ENCODE measurements around the gene CLCNKB.
"Not testable (repeated sequence)": the region's sequence is repeated elsewhere in the genome, so short reads cannot be mapped to it uniquely, and the experiment has no call there.

CLCNKB gene

GRCh38 chr1:16015960-16016901 lies 27.4 kb upstream of the CLCNKB start:
- DNase-seq = no peak

GRCh38 chr1:16017076-16017460 lies 26.5 kb upstream of the CLCNKB start:
- DNase-seq = no peak

GRCh38 chr1:16017461-16018303 lies 25.9 kb upstream of the CLCNKB start, which contains the start of gene HSPB7:
TSS of gene HSPB7 (minus strand) at chr1:16018043. CDS start at chr1:16017963, 80 bp downstream.
- no peak for DNase-seq

- no peak for DNase-seq
Observed at GRCh38 chr1:16018308-16018707, 25.3 kb upstream of the CLCNKB start.

- no peak for DNase-seq
Observed at GRCh38 chr1:16018749-16019643, 24.6 kb upstream of the CLCNKB start.

GRCh38 chr1:16019644-16020277 lies 23.8 kb upstream of the CLCNKB start:
- DNase-seq = no peak

GRCh38 chr1:16020325-16020724 lies 23.3 kb upstream of the CLCNKB start:
- no peak for DNase-seq

- not testable (repeated sequence) for DNase-seq
Observed at GRCh38 chr1:16020878-16021277, 22.7 kb upstream of the CLCNKB start.

GRCh38 chr1:16021681-16022080 lies 21.9 kb upstream of the CLCNKB start, which contains the start of gene CLCNKA:
TSS of gene CLCNKA (plus strand) at chr1:16022036. CDS start at chr1:16022620, 584 bp downstream.
- DNase-seq = no peak

GRCh38 chr1:16022393-16022792 lies 21.2 kb upstream of the CLCNKB start:
- no peak for DNase-seq

GRCh38 chr1:16023050-16023653 lies 20.4 kb upstream of the CLCNKB start:
- no peak for DNase-seq

GRCh38 chr1:16026302-16026701 lies 17.3 kb upstream of the CLCNKB start:
- DNase-seq = not testable (repeated sequence)

- DNase-seq = peak; percentile 21 to 28
Observed at GRCh38 chr1:16026723-16027484, 16.7 kb upstream of the CLCNKB start.

- no peak for DNase-seq
Observed at GRCh38 chr1:16028237-16029002, 15.2 kb upstream of the CLCNKB start.

GRCh38 chr1:16029003-16029268 lies 14.6 kb upstream of the CLCNKB start:
- DNase-seq = not testable (repeated sequence)

- DNase-seq = no peak
Observed at GRCh38 chr1:16029288-16029687, 14.3 kb upstream of the CLCNKB start.

- DNase-seq = no peak
Observed at GRCh38 chr1:16031551-16031950, 12.0 kb upstream of the CLCNKB start.

GRCh38 chr1:16032388-16033102 lies 11.0 kb upstream of the CLCNKB start:
- peak; percentile 50 to 61 for DNase-seq

GRCh38 chr1:16033103-16033632 lies 10.4 kb upstream of the CLCNKB start:
- DNase-seq = not testable (repeated sequence)
